ENCODE data around the gene IQGAP2.

DNA sequence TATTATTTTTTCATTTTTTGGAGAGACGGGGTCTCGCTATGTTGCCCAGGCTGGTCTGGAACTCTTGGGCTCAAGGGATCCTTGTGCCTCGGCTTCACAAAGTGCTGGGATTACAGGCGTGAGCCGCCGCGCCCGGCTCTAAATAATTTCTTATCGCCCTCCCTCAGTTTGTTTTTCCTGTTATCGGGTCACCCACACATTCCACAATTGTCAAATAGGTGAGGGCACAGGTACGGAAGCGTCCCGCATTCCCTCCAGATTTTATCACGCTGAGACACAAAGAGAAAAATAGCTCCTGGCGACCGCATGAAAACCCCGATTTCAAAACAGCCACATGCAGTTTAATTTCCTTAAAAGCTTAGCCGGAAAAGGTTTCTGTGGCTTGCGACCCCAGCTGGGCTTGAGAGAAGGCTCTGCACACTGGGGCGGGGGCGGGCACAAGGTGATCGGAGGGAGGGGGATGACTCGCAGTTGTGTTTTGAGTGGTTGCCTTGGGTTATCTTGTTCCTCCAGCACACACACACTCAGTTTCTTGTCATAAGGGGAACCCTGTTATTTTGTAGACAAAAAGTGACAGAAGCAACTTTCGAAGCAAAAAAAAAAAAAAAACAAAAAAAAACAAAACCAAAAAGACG, 717 bp upstream of the IQGAP2 start:
- TF ChIP-seq CTCF (IDR thresholded peaks at IDR 0.05), result no peak
- TF ChIP-seq EP300 (IDR thresholded peaks at IDR 0.05), result no peak
- TF ChIP-seq POLR2A (IDR thresholded peaks at IDR 0.05), result no peak
- no peak for TF ChIP-seq POLR2AphosphoS5 (IDR thresholded peaks at IDR 0.05)
